ENCODE results near the gene FRMD4B. TPM values are rescaled to one million over a fixed set of nuclear protein-coding genes. Genes with fewer than 3 reads are reported as not detected.

FRMD4B gene
- total and polyA plus RNA-seq, 2 donors (not counting 1 experiment from before 2014, with no cell fraction given), result 0.86 to 1.2 TPM

GRCh38 chr3:69200384-69201068, 185.4 kb downstream of the FRMD4B start:
- H3K4me2 ChIP-seq (ENCODE audit: extremely low read depth, insufficient read depth, low read length), result peak overlapping the region; percentile 23
- H2AFZ ChIP-seq (ENCODE audit: low read length), result peak overlapping the region; percentile 57
- H3K9ac ChIP-seq (ENCODE audit: insufficient read depth, low read length), result no peak overlapping the region
- peak; percentile 53 to 65 for DNase-seq (ENCODE audit: low read depth in 2 of 2)
- H3K27ac ChIP-seq (ENCODE audit: insufficient read depth, low read length), result no peak overlapping the region
- H3K4me3 ChIP-seq (replicated peaks in 1 of 4; ENCODE audit: control extremely low read depth in 1 of 4, insufficient read depth in 1 of 4, low read depth in 3 of 4, low read length in 4 of 4), result no peak overlapping the region
- H4K20me1 ChIP-seq (ENCODE audit: control insufficient read depth, extremely low read depth, insufficient read depth, low read length), result no peaks in the 10 kb centered on the region
- no peaks in the 10 kb centered on the region for H3K4me1 ChIP-seq (ENCODE audit: control insufficient read depth, extremely low read depth, insufficient read depth, low read length)
- no peak for TF ChIP-seq EZH2 (IDR thresholded peaks at IDR 0.05; ENCODE audit: low read length, missing control alignments)
- TF ChIP-seq CTCF (conservative IDR thresholded peaks at IDR 0.05 in 1 of 2, IDR thresholded peaks at IDR 0.05 in 1 of 2; ENCODE audit: low read depth in 1 of 2, low read length in 2 of 2), result no peak
- H3K9me3 ChIP-seq (ENCODE audit: control insufficient read depth, insufficient read depth, low read depth, low read length), result no peaks in the 10 kb centered on the region
- H3K27me3 ChIP-seq (ENCODE audit: control insufficient read depth, insufficient read depth, low read length), result no peaks in the 10 kb centered on the region
- H3K36me3 ChIP-seq (ENCODE audit: control insufficient read depth, insufficient read depth, low read length), result no peaks in the 10 kb centered on the region
- no peaks in the 10 kb centered on the region for H3K79me2 ChIP-seq (ENCODE audit: control insufficient read depth, insufficient read depth, low read length)

GRCh38 chr3:69199942-69200341, 185.9 kb downstream of the FRMD4B start:
- Histone ChIP-seq H3K79me2 (ENCODE audit: control insufficient read depth, insufficient read depth, low read length) (no peaks in the 10 kb centered on the region), H3K4me2 (ENCODE audit: extremely low read depth, insufficient read depth, low read length) (no peak overlapping the region), H3K27me3 (ENCODE audit: control insufficient read depth, insufficient read depth, low read length) (no peaks in the 10 kb centered on the region), H3K27ac (ENCODE audit: insufficient read depth, low read length) (no peak overlapping the region), H3K9me3 (ENCODE audit: control insufficient read depth, insufficient read depth, low read depth, low read length) (no peaks in the 10 kb centered on the region), H3K4me3 (replicated peaks in 1 of 4; ENCODE audit: control extremely low read depth in 1 of 4, insufficient read depth in 1 of 4, low read depth in 3 of 4, low read length in 4 of 4) (no peak overlapping the region), H4K20me1 (ENCODE audit: control insufficient read depth, extremely low read depth, insufficient read depth, low read length) (no peaks in the 10 kb centered on the region), H3K4me1 (ENCODE audit: control insufficient read depth, extremely low read depth, insufficient read depth, low read length) (no peaks in the 10 kb centered on the region), H3K9ac (ENCODE audit: insufficient read depth, low read length) (no peak overlapping the region), H3K36me3 (ENCODE audit: control insufficient read depth, insufficient read depth, low read length) (no peaks in the 10 kb centered on the region), H2AFZ (ENCODE audit: low read length) (no peak overlapping the region)
- no peak for TF ChIP-seq CTCF (conservative IDR thresholded peaks at IDR 0.05 in 1 of 2, IDR thresholded peaks at IDR 0.05 in 1 of 2; ENCODE audit: low read depth in 1 of 2, low read length in 2 of 2)
- DNase-seq (ENCODE audit: low read depth in 2 of 2), result no peak

- H3K79me2 ChIP-seq (ENCODE audit: control insufficient read depth, insufficient read depth, low read length), result no peaks in the 10 kb centered on the region
- H3K4me1 ChIP-seq (ENCODE audit: control insufficient read depth, extremely low read depth, insufficient read depth, low read length), result no peaks in the 10 kb centered on the region
- no peak overlapping the region for H3K9ac ChIP-seq (ENCODE audit: insufficient read depth, low read length)
- no peak for TF ChIP-seq CTCF (conservative IDR thresholded peaks at IDR 0.05 in 1 of 2, IDR thresholded peaks at IDR 0.05 in 1 of 2; ENCODE audit: low read depth in 1 of 2, low read length in 2 of 2)
- no peak for TF ChIP-seq EZH2 (IDR thresholded peaks at IDR 0.05; ENCODE audit: low read length, missing control alignments)
- no peaks in the 10 kb centered on the region for H3K27me3 ChIP-seq (ENCODE audit: control insufficient read depth, insufficient read depth, low read length)
- no peak overlapping the region for H2AFZ ChIP-seq (ENCODE audit: low read length)
- no peak overlapping the region for H3K4me3 ChIP-seq (replicated peaks in 1 of 4; ENCODE audit: control extremely low read depth in 1 of 4, insufficient read depth in 1 of 4, low read depth in 3 of 4, low read length in 4 of 4)
- H3K4me2 ChIP-seq (ENCODE audit: extremely low read depth, insufficient read depth, low read length), result no peak overlapping the region
- no peaks in the 10 kb centered on the region for H3K9me3 ChIP-seq (ENCODE audit: control insufficient read depth, insufficient read depth, low read depth, low read length)
- no peaks in the 10 kb centered on the region for H3K36me3 ChIP-seq (ENCODE audit: control insufficient read depth, insufficient read depth, low read length)
- no peaks in the 10 kb centered on the region for H4K20me1 ChIP-seq (ENCODE audit: control insufficient read depth, extremely low read depth, insufficient read depth, low read length)
- H3K27ac ChIP-seq (ENCODE audit: insufficient read depth, low read length), result no peak overlapping the region
- DNase-seq (ENCODE audit: low read depth in 2 of 2), result no peak
Measured at GRCh38 chr3:69197922-69198530, 187.9 kb downstream of the FRMD4B start.
